Omental fat pad (tissue), 4 donors: Measurements from ENCODE around the gene SLC12A7. TPM values are rescaled to one million over a fixed set of nuclear protein-coding genes. Genes with fewer than 3 reads are reported as not detected.
"Not testable (repeated sequence)": the region's sequence is repeated elsewhere in the genome, so short reads cannot be mapped to it uniquely, and the experiment has no call there.

Experiments used
- ATAC-seq: fragments of 150-250 bp; one replicate; pipeline ENCODE4 v1.9.1; 2016; ENCODE audit warnings: mild to moderate bottlenecking, moderate library complexity; ENCODE audit not compliant: low FRiP score
- DNase-seq: peaks from one replicate; pipeline ENCODE4 v3.0.0-alpha.2; 2019; ENCODE audit warnings: low spot score
- total RNA-seq, 4 donors: library from RNA; depleted of rRNA; stranded (reverse); fragments of >200 nt; gene quantifications; one replicate each; pipeline ENCODE4 v1.1.0, GENCODE V29; 2016
- TF ChIP-seq, protein P1 (sequence below), 3 donors: fragments of 450-650 bp; IDR thresholded peaks; one replicate each; pipeline ENCODE4 v1.5.1; 2016 to 2017; ENCODE audit warnings: antibody characterized with exemption in 3 of 3, mild to moderate bottlenecking in 3 of 3, moderate library complexity in 2 of 3

The SLC12A7 gene
- total RNA-seq, 4 donors from 2014 or later = 17.2 to 39.0 (median 27.5) TPM

GRCh38 chr5:1131191-1131621 is 19.3 kb upstream of the SLC12A7 start:
- ATAC-seq = no peak
- no peak for DNase-seq
- TF ChIP-seq, protein P1, sequence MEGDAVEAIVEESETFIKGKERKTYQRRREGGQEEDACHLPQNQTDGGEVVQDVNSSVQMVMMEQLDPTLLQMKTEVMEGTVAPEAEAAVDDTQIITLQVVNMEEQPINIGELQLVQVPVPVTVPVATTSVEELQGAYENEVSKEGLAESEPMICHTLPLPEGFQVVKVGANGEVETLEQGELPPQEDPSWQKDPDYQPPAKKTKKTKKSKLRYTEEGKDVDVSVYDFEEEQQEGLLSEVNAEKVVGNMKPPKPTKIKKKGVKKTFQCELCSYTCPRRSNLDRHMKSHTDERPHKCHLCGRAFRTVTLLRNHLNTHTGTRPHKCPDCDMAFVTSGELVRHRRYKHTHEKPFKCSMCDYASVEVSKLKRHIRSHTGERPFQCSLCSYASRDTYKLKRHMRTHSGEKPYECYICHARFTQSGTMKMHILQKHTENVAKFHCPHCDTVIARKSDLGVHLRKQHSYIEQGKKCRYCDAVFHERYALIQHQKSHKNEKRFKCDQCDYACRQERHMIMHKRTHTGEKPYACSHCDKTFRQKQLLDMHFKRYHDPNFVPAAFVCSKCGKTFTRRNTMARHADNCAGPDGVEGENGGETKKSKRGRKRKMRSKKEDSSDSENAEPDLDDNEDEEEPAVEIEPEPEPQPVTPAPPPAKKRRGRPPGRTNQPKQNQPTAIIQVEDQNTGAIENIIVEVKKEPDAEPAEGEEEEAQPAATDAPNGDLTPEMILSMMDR (IDR thresholded peaks at IDR 0.05) = no peak

DNA sequence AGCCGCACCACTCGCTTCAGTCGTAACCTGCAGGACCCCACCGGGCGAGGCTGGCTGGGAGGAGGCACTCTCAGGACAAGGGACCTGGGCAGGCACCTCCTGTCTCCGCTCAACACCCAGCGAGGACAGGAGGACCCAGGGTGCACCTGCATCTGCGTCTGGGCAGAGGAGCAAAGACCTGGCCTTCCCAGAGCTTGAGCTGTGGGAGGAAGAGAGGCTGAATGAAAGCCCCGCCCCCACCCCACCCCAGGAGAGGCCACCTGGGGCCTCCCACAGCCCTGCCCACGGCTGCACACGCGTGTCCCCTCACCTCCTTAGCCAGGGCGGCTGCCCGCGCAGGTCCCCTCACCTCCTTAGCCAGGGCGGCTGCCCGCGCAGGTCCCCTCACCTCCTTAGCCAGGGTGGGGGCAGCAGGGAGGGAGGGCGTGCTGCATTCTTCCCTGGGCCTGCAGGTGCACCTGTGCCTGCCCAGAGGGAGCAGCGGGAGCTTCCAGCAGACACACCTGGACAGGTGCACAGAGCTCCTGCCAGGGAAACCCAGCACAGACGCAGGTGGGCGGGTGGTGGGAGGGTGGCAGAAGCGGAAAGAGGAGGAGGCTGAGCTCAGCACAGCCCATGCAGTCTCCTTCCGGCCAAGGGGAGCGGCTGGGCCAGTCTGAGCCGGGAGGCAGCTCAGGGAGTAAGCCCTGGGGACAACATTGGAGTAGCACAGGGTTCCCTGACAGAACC is 18.5 kb upstream of the SLC12A7 start:
- no peak for ATAC-seq
- no peak for DNase-seq
- TF ChIP-seq, protein P1 (IDR thresholded peaks at IDR 0.05) = no peak

DNA sequence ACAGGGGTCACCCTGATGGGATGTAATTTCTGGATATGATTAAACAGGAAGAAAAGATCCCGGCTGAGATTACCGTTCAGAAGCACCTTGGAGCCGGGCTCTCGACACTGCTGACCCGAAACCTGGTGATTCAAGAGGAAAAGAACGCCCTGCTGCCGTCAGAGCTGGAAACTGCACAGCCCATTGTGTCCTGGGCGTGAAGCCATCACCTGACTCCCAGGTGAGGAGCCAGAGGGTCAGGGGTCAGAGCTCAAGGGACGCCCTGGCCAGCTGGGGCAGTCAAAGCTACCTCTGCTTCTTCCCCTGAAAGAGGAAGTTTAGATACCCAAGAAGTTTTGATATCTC is 17.8 kb upstream of the SLC12A7 start:
- ATAC-seq (no peak), DNase-seq (no peak)
- TF ChIP-seq, protein P1 (IDR thresholded peaks at IDR 0.05) = no peak

- TF ChIP-seq, protein P1 (IDR thresholded peaks at IDR 0.05) = no peak
- no peak for ATAC-seq
Observed at GRCh38 chr5:1128977-1129710, 17.3 kb upstream of the SLC12A7 start.

GRCh38 chr5:1127959-1128785 is 16.3 kb upstream of the SLC12A7 start:
- ATAC-seq = no peak
- TF ChIP-seq, protein P1 (IDR thresholded peaks at IDR 0.05) = no peak
- no peak for DNase-seq

More at GRCh38 chr5:1128977-1129710, 17.3 kb upstream of the SLC12A7 start:
- no peak for DNase-seq

DNA sequence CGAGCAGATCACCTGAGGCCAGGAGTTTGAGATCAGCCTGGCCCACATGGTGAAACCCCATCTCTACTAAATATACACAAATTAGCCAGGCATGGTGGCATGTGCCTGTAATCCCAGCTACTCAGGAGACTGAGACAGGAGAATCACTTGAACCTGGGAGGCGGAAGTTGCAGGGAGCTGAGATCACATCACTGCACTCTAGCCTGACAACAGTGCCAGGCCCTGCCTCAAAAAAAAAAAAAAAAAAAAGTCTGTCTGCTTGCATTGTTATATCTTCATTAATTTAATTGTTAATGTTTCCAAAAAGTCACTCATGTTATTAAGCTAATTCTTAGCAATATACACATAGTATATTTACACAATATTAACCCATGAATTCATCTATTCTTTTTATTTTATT is 13.8 kb upstream of the SLC12A7 start:
- ATAC-seq = not testable (repeated sequence)

GRCh38 chr5:1125030-1125357 is 13.1 kb upstream of the SLC12A7 start:
- DNase-seq (no peak), ATAC-seq (no peak)
- TF ChIP-seq, protein P1 (IDR thresholded peaks at IDR 0.05) = no peak

More for the DNA sequence above, 13.8 kb upstream of the SLC12A7 start:
- DNase-seq = not testable (repeated sequence)
